H1 (cell line): ENCODE measurements around the gene CD47. TPM values are rescaled to one million over a fixed set of nuclear protein-coding genes. Genes with fewer than 3 reads are reported as not detected.

Source experiments
- CTCF ChIA-PET: fragments of 300-600 bp; sonication (Branson Sonifier 250); formaldehyde crosslinking; loops from one replicate; lab custom pipeline; 2021; ENCODE audit not compliant: partially characterized antibody; lab: Charles Lee
- POLR2A ChIA-PET: fragments of 300-600 bp; sonication (Branson Sonifier 250); formaldehyde crosslinking; loops from one replicate; lab custom pipeline; 2021; ENCODE audit warnings: inconsistent platforms; ENCODE audit not compliant: partially characterized antibody; lab: Charles Lee
- DNase-seq, 2 experiments: peaks; one replicate each; pipeline versions ENCODE4 v3.0.0 to v3.0.0-alpha.2; 2010 to 2022; ENCODE audit warnings: low spot score in 2 of 2, low read depth in 1 of 2, mixed read lengths in 1 of 2
- FAIRE-seq: peaks from 2 replicates; lab custom pipeline; 2011; peaks lifted over from hg19 to GRCh38; lab: Jason Lieb, UNC
- H2AFZ ChIP-seq: 2 replicates; pipeline ENCODE4 v1.8.1; 2012; ENCODE audit warnings: low read length, inconsistent platforms
- H2AK5ac ChIP-seq: 2 replicates; pipeline ENCODE4 v1.6.1; 2013; ENCODE audit warnings: low read depth, low read length
- H2BK120ac ChIP-seq: replicated peaks from 2 replicates; pipeline ENCODE3; 2013; ENCODE audit warnings: low read depth, low read length, inconsistent platforms
- H2BK12ac ChIP-seq: 2 replicates; pipeline ENCODE4 v1.6.1; 2013; ENCODE audit warnings: low read depth, low read length
- H2BK15ac ChIP-seq: 2 replicates; pipeline ENCODE4 v1.6.1; 2013; ENCODE audit warnings: low read length
- H2BK20ac ChIP-seq: 2 replicates; pipeline ENCODE4 v1.6.1; 2013; ENCODE audit warnings: low read length
- H2BK5ac ChIP-seq: 2 replicates; pipeline ENCODE4 v1.6.1; 2013; ENCODE audit warnings: low read depth, low read length
- H3K14ac ChIP-seq: 2 replicates; pipeline ENCODE4 v1.6.1; 2013; ENCODE audit warnings: inconsistent platforms; ENCODE audit not compliant: insufficient read length
- H3K18ac ChIP-seq: 2 replicates; pipeline ENCODE4 v1.6.1; 2013; ENCODE audit warnings: low read length; ENCODE audit errors: extremely low read depth
- H3K23ac ChIP-seq: 2 replicates; pipeline ENCODE4 v1.6.1; 2013; ENCODE audit warnings: inconsistent platforms; ENCODE audit not compliant: insufficient read length
- H3K23me2 ChIP-seq: 2 replicates; pipeline ENCODE4 v1.6.1; 2013; ENCODE audit warnings: low read depth, low read length
- H3K27ac ChIP-seq: 2 replicates; pipeline ENCODE4 v1.6.1; 2011; ENCODE audit warnings: low read depth, low read length, inconsistent platforms
- H3K27me3 ChIP-seq, 4 experiments: replicated peaks in 1 of 4; 1 replicate in 1 of 4; 2 replicates in 3 of 4; pipeline versions ENCODE4 v1.6.1 to v1.8.1; 2011 to 2013; ENCODE audit warnings: low read length in 3 of 4, mild to moderate bottlenecking in 3 of 4, inconsistent platforms in 2 of 4, mixed read lengths in 2 of 4, moderate library complexity in 1 of 4; ENCODE audit not compliant: control insufficient read depth in 3 of 4, insufficient read depth in 3 of 4; ENCODE audit errors: extremely low read depth in 1 of 4
- H3K36me3 ChIP-seq, 4 experiments: 2 replicates each; pipeline versions ENCODE4 v1.6.1 to v1.8.1; 2011 to 2013; ENCODE audit warnings: mild to moderate bottlenecking in 4 of 4, low read length in 3 of 4, moderate library complexity in 2 of 4, control low read depth in 1 of 4, inconsistent platforms in 1 of 4; ENCODE audit not compliant: insufficient read depth in 4 of 4, control insufficient read depth in 2 of 4
- H3K4ac ChIP-seq: replicated peaks from 2 replicates; pipeline ENCODE3; 2013; ENCODE audit warnings: low read length, low read depth, mixed read lengths, inconsistent platforms; ENCODE audit not compliant: insufficient read length
- H3K4me1 ChIP-seq, 4 experiments: replicated peaks in 1 of 4; 1 replicate in 1 of 4; 2 replicates in 3 of 4; pipeline versions ENCODE4 v1.6.1 to v1.8.1; 2011 to 2013; ENCODE audit warnings: low read length in 3 of 4, inconsistent platforms in 2 of 4, mixed read lengths in 1 of 4; ENCODE audit not compliant: insufficient read depth in 4 of 4, control insufficient read depth in 3 of 4
- H3K4me2 ChIP-seq, 2 experiments: 2 replicates each; pipeline versions ENCODE4 v1.6.1 to v1.8.1; 2011 to 2013; ENCODE audit warnings: low read depth in 2 of 2, low read length in 2 of 2, control low read depth in 1 of 2, inconsistent platforms in 1 of 2, mild to moderate bottlenecking in 1 of 2; ENCODE audit not compliant: insufficient read depth in 1 of 2
- H3K4me3 ChIP-seq, 4 experiments: fragments of 200-600, 300-600 bp in 1 of 4; sonication (generic), shearing (Covaris generic), sonication (Bioruptor Twin) in 1 of 4; 2 replicates each; pipeline versions ENCODE4 v1.5.1 to v1.8.1; 2011 to 2016; ENCODE audit warnings: low read length in 4 of 4, low read depth in 3 of 4, control low read depth in 2 of 4, inconsistent platforms in 2 of 4, mild to moderate bottlenecking in 2 of 4, mixed read lengths in 1 of 4, moderate library complexity in 1 of 4; ENCODE audit not compliant: insufficient read depth in 2 of 4; ENCODE audit errors: extremely low read depth in 1 of 4
- H3K56ac ChIP-seq: replicated peaks from 2 replicates; pipeline ENCODE3; 2013; ENCODE audit warnings: low read depth, mild to moderate bottlenecking, mixed read lengths, low read length, inconsistent platforms; ENCODE audit not compliant: insufficient read length
- H3K79me1 ChIP-seq: 2 replicates; pipeline ENCODE4 v1.6.1; 2013; ENCODE audit warnings: low read depth, low read length, control low read depth
- H3K79me2 ChIP-seq, 2 experiments: 2 replicates each; pipeline versions ENCODE4 v1.6.1 to v1.8.1; 2012 to 2013; ENCODE audit warnings: low read length in 2 of 2, mild to moderate bottlenecking in 2 of 2, inconsistent platforms in 1 of 2; ENCODE audit not compliant: insufficient read depth in 2 of 2, control insufficient read depth in 1 of 2
- H3K9ac ChIP-seq, 4 experiments: replicated peaks in 1 of 4; 1 replicate in 1 of 4; 2 replicates in 3 of 4; pipeline versions ENCODE4 v1.6.1 to v1.8.1; 2011 to 2013; ENCODE audit warnings: low read depth in 3 of 4, low read length in 3 of 4, control low read depth in 2 of 4, mild to moderate bottlenecking in 2 of 4, moderate library complexity in 2 of 4, inconsistent platforms in 1 of 4; ENCODE audit errors: extremely low read depth in 1 of 4
- H3K9me3 ChIP-seq, 2 experiments: 2 replicates each; pipeline versions ENCODE4 v1.6.1 to v1.8.1; 2012 to 2013; ENCODE audit warnings: mild to moderate bottlenecking in 2 of 2, moderate library complexity in 2 of 2, control low read depth in 1 of 2, inconsistent platforms in 1 of 2, low read depth in 1 of 2, low read length in 1 of 2, mixed read lengths in 1 of 2; ENCODE audit not compliant: insufficient read depth in 2 of 2
- H4K20me1 ChIP-seq, 2 experiments: replicated peaks in 1 of 2; 2 replicates each; pipeline versions ENCODE3 to v1.8.1; 2011 to 2013; ENCODE audit warnings: inconsistent platforms in 2 of 2, low read length in 2 of 2, mild to moderate bottlenecking in 1 of 2; ENCODE audit not compliant: insufficient read depth in 2 of 2, control insufficient read depth in 1 of 2
- H4K5ac ChIP-seq: 2 replicates; pipeline ENCODE4 v1.6.1; 2013; ENCODE audit warnings: low read length, low read depth, mixed read lengths, inconsistent platforms; ENCODE audit not compliant: insufficient read length
- H4K8ac ChIP-seq: 2 replicates; pipeline ENCODE4 v1.8.0; 2013; ENCODE audit warnings: mild to moderate bottlenecking, moderate library complexity, low read length, inconsistent platforms; ENCODE audit not compliant: insufficient read depth; ENCODE audit errors: extremely low read depth
- H4K91ac ChIP-seq: replicated peaks from 2 replicates; pipeline ENCODE3; 2013; ENCODE audit warnings: low read length, mixed read lengths, inconsistent platforms; ENCODE audit not compliant: insufficient read length
- KDM1A ChIP-seq: fragments of 200-600, 300-600 bp; sonication (generic); IDR thresholded peaks from 2 replicates; pipeline ENCODE4 v1.7.1; 2016; ENCODE audit warnings: mild to moderate bottlenecking, low read length, borderline replicate concordance
- WGBS, 2 experiments: shearing (Covaris generic) in 1 of 2; methylation state at CpG; one replicate each; pipeline versions ENCODE4 v1.1.6 to v1.1.7; 2013 to 2015; ENCODE audit warnings: low lambda C conversion rate in 2 of 2, mixed read lengths in 2 of 2, inconsistent platforms in 1 of 2, low coverage in 1 of 2, missing lambda C conversion rate in 1 of 2; ENCODE audit not compliant: insufficient replicate concordance in 2 of 2, insufficient coverage in 1 of 2, insufficient read length in 1 of 2; ENCODE audit errors: extremely low coverage in 1 of 2, missing lambda C conversion rate in 1 of 2; 5-methylcytosine and 5-hydroxymethylcytosine counted together
- polyA plus RNA-seq, 7 experiments: library from polyadenylated mRNA; depleted of rRNA in 3 of 7; stranded (reverse) in 5 of 7; unstranded in 2 of 7; fragments of >200 nt in 5 of 7; fragments of 200-250 nt in 2 of 7; gene quantifications; 1 replicate in 5 of 7; 2 replicates in 1 of 7; 4 replicates in 1 of 7; pipeline versions ENCODE4 v1.2.1 to v1.2.3, GENCODE V29; 2011 to 2013; ENCODE audit warnings: missing spikeins in 2 of 7, mixed read lengths in 2 of 7
- total RNA-seq: library from RNA; stranded (reverse); fragmentation: NEBNext Ultra II Directional; extraction: Animal tissue kit (Norgen Biotek cat#: 25700); gene quantifications from 2 replicates; pipeline ENCODE4 v1.2.1, GENCODE V29; 2021
- TF ChIP-seq, protein P1 (sequence below): IDR thresholded peaks from 2 replicates; pipeline ENCODE4 v1.6.1; 2012; ENCODE audit warnings: low read length, inconsistent platforms

CD47 gene
- total and polyA plus RNA-seq, 2 of the 8 experiments (the other 6 are each of a cell fraction or from before 2014, with no cell fraction given): 14.4 to 19.3 TPM

GRCh38 chr3:108064293-108064887 is 26.4 kb downstream of the CD47 start:
- Histone ChIP-seq H4K8ac (no peak overlapping the region), H3K4me1 (peaks cover 0 to 4% (median 1%) of the 10 kb centered on the region in 4 experiments; a peak in 2 of 7 replicates), H2BK5ac (no peak overlapping the region), H3K4me2 (no peak overlapping the region), H3K56ac (no peak overlapping the region), H2AFZ (no peak overlapping the region), H2AK5ac (no peak overlapping the region), H3K79me2 (no peaks in the 10 kb centered on the region), H3K18ac (no peak overlapping the region), H3K4ac (no peak overlapping the region), H2BK12ac (no peak overlapping the region), H3K27ac (no peak overlapping the region), H4K5ac (no peak overlapping the region), H3K23ac (no peak overlapping the region), H3K79me1 (no peaks in the 10 kb centered on the region), H2BK20ac (no peak overlapping the region), H3K27me3 (no peaks in the 10 kb centered on the region), H4K20me1 (no peaks in the 10 kb centered on the region), H2BK120ac (no peak overlapping the region), H3K23me2 (no peaks in the 10 kb centered on the region; the same call in 1 of the 2 replicates), H4K91ac (no peak overlapping the region), H3K36me3 (no peaks in the 10 kb centered on the region), H3K4me3 (no peak overlapping the region), H2BK15ac (no peak overlapping the region), H3K14ac (no peak overlapping the region), H3K9ac (no peak overlapping the region), H3K9me3 (no peaks in the 10 kb centered on the region)
- TF ChIP-seq, protein P1, sequence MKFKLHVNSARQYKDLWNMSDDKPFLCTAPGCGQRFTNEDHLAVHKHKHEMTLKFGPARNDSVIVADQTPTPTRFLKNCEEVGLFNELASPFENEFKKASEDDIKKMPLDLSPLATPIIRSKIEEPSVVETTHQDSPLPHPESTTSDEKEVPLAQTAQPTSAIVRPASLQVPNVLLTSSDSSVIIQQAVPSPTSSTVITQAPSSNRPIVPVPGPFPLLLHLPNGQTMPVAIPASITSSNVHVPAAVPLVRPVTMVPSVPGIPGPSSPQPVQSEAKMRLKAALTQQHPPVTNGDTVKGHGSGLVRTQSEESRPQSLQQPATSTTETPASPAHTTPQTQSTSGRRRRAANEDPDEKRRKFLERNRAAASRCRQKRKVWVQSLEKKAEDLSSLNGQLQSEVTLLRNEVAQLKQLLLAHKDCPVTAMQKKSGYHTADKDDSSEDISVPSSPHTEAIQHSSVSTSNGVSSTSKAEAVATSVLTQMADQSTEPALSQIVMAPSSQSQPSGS: no peak
- no peak for TF ChIP-seq KDM1A
- WGBS, 2 experiments: 100% methylated on average over 1 of the region's 1 CpG; no CpG with 5 or more reads in 1 of the 2 experiments
- POLR2A ChIA-PET: no interaction called here
- no peak for FAIRE-seq
- CTCF ChIA-PET: no interaction called here
- no peak for DNase-seq
